GM18511 (cell line): ENCODE data around the gene TWIST2.

ENCODE experiments used
- ATAC-seq: cut with Tn5 transposase; IDR thresholded peaks from one replicate; pipeline ENCODE4 v1.9.1; 2021; ENCODE audit warnings: mild to moderate bottlenecking, moderate library complexity; ENCODE audit not compliant: unreplicated experiment

Gene TWIST2

GRCh38 chr2:238936162-238937052 is 88.5 kb downstream of the TWIST2 start:
- ATAC-seq, result no peak

- ATAC-seq, result no peak
These were observed 90.1 kb downstream of the TWIST2 start for GRCh38 chr2:238938003-238938400.

GRCh38 chr2:238938401-238939055 is 90.6 kb downstream of the TWIST2 start:
- no peak for ATAC-seq

GRCh38 chr2:238939074-238939473 is 91.2 kb downstream of the TWIST2 start:
- no peak for ATAC-seq

GRCh38 chr2:238939521-238940403 is 91.9 kb downstream of the TWIST2 start:
- no peak for ATAC-seq

GRCh38 chr2:238940806-238941205 is 92.9 kb downstream of the TWIST2 start:
- ATAC-seq, result no peak

GRCh38 chr2:238941262-238941792 is 93.4 kb downstream of the TWIST2 start:
- ATAC-seq, result no peak

- no peak for ATAC-seq
These were observed 94.3 kb downstream of the TWIST2 start for GRCh38 chr2:238942080-238942725.

GRCh38 chr2:238942726-238943300 is 94.9 kb downstream of the TWIST2 start:
- ATAC-seq, result no peak

GRCh38 chr2:238943338-238944067 is 95.6 kb downstream of the TWIST2 start:
- no peak for ATAC-seq

GRCh38 chr2:238945433-238946150 is 97.7 kb downstream of the TWIST2 start:
- ATAC-seq, result no peak

- no peak for ATAC-seq
These were observed 98.7 kb downstream of the TWIST2 start for GRCh38 chr2:238946318-238947242.

GRCh38 chr2:238947243-238947760 is 99.4 kb downstream of the TWIST2 start:
- no peak for ATAC-seq

GRCh38 chr2:238947920-238948710 is 100.2 kb downstream of the TWIST2 start:
- ATAC-seq, result no peak

GRCh38 chr2:238948765-238949641 is 101.1 kb downstream of the TWIST2 start:
- ATAC-seq, result no peak
